DND-41 (cell line): ENCODE measurements around the gene PANK1.

ENCODE experiments used
- CTCF ChIP-seq: IDR thresholded peaks from 2 replicates; pipeline ENCODE4 v1.5.1; 2012; ENCODE audit warnings: borderline replicate concordance, low read length, moderate library complexity, mild to moderate bottlenecking; ENCODE audit not compliant: poor library complexity, severe bottlenecking; ENCODE audit errors: extremely low read depth
- EZH2 ChIP-seq: IDR thresholded peaks from 3 replicates; pipeline ENCODE4 v1.6.1; 2012; ENCODE audit warnings: borderline replicate concordance, low read depth, mild to moderate bottlenecking, moderate library complexity, low read length, inconsistent platforms; ENCODE audit not compliant: severe bottlenecking

GRCh38 chr10:89664203-89664602 is 19.2 kb upstream of the PANK1 start:
- TF ChIP-seq CTCF (no peak), EZH2 (no peak)
